GM19452 (cell line): Measurements from ENCODE around the gene YAF2.
"Not testable (repeated sequence)": the region's sequence is repeated elsewhere in the genome, so short reads cannot be mapped to it uniquely, and the experiment has no call there.

ENCODE experiments used
- ATAC-seq: cut with Tn5 transposase; IDR thresholded peaks from one replicate; pipeline ENCODE4 v1.9.1; 2021; ENCODE audit not compliant: unreplicated experiment

Gene YAF2

DNA sequence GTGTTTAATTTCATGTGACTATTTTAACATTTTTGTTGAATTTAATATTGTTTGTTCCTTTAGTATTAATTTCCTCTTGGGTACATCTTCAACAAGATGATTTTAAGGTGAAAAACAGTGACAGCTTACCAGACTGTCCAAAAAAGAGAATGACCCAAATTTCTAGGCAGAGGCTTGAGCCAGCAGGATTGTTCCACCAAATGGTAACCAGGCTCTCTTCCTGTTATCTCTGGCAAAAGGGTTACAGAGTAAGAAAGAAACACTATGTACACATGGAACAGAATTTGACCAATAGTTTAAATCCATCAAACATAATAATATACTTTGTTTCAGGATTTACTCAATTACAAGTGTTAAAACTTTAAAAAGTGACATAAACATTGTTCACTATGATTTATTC, 39.0 kb downstream of the YAF2 start:
- no peak for ATAC-seq

DNA sequence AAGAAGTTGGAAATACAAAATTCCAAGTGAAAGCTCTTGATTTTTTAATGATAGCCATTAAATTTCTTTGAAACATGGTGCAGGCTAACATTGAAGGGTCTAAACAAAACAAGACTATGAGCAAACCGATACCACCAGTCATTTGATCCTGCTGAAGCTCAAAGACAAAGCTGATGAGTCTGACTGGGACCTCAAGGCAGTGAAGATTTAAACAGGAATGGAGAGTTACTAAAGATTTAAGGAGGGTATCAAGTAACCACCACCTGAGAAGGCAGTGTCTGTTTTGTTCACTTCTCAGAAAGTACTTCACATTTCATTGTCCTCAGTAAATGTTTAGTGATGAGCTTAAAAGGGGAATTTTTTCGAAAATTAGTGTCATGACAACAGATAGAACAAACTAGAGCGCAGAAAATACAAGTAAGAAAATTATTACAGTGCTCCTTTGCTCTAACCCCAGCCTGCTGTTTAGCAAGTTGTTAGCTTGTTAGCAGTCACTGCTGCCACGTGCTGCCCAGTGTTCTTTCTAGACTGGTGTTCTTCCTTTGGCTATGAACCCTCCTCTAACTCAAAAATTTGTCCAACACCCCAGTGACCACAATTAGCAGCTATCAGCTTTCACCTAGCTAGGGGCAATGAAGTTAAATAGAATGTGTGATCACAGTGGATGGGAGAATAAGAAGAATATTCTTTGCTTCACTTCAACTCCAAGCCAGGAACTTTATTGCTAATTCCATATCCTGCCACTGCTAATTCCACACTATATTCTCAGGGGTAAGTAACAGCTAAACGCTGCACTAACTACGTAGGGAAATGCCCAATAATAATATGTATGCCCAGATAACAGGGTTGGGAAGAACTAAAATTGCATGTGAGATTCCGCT, 41.1 kb downstream of the YAF2 start:
- ATAC-seq, result no peak

DNA sequence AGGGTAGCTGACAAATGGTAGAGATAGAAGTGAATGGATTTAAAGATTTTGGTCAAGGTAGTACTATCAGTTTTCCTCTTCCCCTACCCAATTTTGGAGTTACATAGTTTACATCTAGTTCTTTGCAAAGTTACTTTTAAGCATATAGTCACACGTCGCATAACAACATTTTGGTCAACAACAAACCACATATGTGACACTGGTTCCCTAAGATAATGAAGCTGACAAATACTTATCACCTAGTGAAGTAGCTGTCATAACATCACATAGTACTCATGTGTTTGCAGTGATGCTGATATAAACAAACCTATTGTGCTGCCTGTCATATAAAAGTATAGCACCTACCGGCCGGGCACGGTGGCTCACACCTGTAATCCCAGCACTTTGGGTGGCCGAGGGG, 45.4 kb downstream of the YAF2 start:
- ATAC-seq, result no peak

DNA sequence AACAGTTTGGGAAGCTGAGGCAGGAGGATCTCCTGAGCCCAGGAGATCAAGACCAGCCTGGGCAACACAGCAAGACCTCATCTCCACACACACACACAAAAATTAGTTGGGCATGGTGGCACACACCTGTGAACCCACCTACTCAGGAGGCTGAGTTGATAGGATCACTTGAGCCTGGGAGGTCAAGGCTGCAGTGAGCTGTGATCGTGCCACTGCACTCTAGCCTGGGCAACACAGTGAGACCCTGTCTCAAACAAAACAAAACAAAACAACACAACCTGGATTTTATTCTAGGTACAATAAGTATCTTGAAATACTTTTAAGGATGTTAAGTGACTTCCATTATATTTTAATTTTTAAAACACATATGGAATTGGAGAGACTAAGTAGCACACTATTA, 45.8 kb downstream of the YAF2 start:
- ATAC-seq, result no peak

DNA sequence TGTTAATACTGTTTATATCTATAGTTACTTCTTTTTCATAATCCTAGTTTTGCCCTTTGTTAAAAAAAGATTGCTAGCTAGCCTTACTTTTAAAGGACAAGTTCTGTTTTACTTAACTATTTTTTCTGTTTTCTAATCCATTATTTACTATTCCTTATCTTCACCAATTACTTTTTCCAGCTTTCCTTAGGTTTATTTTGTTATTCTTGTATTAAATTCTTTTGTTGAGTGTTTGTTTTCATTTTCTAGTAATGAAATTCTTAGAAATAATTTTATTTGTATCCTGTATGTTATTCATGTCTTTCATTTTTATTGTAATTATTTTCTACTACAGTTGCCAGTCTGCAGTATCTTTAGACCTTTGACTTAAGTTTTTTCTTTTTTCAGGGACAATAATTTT, 47.7 kb downstream of the YAF2 start:
- ATAC-seq, result no peak

DNA sequence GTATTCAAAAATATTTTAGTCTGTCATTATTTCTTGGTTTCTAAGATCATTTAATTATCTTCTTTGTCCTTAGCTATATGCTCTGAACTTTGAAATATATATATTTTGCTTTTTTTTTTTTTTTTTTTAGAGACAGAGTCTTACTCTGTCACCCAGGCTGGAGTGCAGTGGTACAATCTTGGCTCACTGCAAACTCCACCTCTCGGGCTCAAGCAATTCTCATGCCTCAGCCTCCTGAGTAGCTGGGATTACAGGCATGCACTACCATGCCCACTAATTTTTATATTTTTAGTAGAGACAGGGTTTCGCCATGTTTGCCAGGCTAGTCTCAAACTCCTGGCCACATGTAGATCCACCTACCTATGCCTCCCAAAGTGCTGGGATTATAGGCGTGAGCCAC, 49.8 kb downstream of the YAF2 start:
- ATAC-seq, result not testable (repeated sequence)

DNA sequence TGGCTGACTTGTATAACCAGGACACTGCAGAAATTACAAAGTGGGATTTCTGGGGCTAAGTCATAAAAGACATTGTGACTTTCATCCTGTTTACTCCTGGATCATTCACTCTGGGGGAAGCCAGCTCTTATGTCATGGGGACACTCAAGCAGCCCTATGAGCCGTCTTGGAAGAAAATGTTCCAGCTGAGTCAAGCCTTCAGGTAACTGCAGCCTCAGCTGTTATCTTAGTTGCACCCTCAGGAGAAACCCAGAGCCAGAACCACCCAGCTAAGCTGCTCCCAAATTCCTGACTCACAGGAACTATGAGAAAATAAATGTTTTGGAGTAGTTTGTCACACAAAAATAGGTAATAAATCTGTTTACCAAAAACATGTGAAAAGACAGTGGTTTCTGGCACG, 50.2 kb downstream of the YAF2 start:
- ATAC-seq, result no peak

DNA sequence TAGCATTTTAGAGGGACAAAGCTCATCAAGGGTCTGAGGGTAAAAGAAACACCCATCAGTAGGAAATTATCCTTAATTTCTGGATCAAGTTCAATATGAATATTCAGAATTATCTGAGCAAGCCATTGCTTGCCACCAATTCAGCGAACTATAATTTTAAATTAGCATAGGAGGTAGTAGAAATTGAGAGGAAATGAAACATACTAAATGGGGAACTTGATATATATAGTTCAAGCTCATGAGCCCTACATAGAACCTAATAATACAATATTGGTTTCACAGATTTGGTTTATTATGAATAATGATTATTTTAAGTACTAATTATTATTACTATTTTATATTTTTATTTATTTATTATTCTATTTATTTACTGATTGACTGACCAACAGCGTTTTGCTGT, 51.3 kb downstream of the YAF2 start:
- no peak for ATAC-seq

DNA sequence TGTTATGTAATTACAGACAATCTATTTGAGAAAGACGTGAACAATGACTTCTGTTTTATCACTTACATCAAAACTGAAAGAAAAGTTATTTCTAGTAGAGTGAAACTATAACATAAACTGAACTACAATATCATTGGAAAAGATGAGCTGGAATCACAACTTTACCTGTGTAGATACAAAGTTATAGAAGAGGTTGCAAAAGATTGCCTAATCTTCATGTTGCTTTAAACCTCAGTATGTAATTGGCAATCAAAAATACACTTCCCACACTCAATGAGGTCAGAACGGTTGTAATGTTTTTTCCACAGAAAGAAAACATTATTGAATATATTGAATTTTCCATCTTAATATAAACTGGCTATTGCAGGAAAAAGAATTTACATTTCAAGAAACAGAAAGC, 55.7 kb downstream of the YAF2 start:
- no peak for ATAC-seq

DNA sequence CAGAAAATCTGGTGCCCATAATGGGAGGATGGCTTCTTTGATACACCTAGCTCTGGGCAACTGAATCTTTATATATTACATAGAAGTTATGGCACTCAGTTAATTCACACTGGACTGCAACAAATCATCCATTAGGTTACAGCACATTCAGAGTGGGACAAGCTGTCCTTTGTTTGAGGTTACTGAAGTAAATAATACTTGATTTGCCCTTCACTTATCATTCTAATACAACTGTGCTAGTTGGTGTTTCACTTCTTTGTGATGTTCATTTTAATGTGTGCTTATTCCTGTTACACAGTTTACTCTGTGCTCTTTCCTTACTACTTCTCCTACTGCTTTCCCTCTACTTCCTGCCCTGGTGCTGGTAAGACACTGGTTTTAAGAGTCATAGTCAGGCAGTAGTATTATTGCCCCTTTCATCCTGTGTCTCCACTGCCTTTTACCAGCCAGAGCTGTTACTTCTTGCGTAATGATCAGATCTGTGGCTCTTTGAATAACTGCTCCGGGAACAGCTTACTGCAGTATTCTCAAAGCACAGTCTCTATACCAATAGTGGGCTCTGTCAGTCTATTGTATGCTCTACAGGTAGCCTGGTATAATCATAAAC, 57.0 kb downstream of the YAF2 start:
- ATAC-seq, result no peak

DNA sequence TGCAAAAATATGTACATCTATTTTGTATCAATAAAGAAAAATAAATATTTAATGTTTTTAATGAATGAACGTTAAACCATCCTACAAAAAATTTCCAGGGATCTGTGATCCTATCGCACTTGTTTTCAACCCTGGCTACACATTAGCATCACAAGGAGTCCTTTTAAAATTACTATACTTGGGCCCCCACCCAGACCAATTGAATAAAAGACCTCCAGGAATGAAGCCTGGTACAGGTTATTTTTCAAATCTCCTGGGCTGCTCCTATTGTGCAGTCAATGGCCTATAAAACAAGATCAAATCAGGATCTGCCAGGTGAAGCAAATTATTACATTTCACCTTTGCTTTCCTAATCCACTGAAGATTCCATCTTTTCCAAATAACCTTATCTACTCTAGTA, 59.9 kb downstream of the YAF2 start:
- no peak for ATAC-seq

DNA sequence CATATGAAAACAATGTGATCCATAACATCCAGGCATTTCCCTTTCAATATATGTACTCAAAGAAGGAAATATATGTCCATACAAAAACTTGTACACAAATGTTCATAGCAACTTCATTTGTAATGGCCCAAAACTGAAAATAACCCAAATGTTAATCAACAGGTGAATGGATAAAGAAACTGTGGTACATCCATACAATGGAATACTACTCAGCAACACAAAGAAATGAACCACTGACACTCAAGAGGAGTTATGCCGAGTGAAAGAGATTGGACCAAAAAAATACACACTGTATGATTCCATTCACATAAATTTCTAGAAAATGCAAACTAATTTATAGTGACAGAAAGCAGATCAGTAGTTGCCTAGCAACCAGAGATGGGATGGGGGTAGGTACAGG, 63.1 kb downstream of the YAF2 start:
- no peak for ATAC-seq

DNA sequence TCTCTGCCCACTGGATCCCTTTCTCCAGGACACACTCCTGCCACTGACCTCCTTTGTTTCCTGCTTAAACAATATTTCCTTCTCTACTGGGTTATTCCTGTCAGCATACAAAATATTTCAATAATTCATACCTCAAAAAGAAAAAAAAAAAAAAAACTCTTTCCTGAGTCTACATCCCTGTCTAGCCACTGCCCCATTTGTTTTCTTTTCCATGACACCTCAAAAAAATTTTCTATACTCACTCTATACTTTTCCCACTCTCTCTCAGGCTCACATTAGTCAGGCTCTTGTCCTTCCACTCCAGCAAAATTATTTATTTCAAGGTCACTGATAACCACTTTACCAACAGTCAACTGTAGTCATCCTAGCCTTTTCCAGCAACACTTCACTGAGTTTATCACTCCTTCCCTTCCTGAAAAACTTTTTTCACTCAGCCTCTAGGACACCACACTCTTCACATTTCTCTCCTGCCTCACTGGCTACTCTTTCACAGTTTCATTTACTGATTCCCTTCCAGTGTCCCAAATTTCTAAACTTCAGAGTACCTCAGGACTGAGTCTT, 64.0 kb downstream of the YAF2 start:
- ATAC-seq, result no peak

DNA sequence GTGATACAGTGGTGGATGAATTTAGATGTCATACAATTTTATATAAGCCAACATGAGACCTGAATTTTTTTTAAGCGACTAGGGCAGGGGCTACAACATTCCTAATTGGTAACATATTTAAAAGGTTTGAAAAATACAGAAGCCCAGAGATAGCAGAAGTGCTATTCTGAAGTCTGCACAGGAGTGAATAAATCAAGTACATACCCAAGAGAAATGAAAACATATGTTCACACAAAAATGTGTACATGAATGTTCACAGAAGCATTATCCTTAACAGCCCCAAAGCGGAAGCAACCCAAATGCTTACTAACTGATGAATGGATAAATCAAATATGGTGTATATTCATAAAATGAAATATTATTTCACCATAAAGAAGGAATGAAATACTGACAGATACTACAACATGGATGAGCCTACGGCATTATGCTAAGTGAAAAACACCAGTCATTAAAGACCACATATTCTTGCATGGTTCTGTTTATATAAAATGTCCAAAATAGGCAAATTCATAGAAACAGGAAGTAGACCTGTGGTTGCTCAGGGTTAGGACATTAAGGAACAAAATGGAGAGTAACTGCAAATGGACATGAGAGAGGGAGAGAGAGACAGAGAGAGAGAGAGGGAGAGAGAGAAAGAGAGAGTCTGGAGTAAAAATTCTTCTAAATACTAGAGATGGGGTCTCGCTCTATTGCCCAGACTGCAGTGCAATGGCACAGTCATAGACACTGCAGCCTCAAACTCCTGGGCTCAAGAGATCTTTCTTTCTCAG, 65.4 kb downstream of the YAF2 start:
- no peak for ATAC-seq

DNA sequence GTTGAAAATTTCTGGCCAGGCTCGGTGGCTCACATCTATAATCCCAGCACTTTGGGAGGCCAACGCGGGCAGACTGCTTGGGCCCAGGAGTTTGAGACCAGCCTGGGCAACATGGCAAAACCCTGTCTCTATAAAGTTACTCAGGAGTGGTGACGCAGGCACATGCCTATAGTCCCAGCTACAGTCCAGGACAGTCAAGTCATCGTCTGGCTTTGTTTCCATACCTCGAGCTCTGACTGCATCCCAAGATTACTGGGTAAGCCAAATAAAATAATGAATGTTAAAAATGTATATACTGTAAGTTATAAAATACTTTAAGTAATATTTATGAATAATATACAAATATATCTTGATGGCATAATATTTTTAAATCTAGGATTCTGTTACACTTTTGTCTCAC, 70.3 kb downstream of the YAF2 start:
- ATAC-seq, result no peak

DNA sequence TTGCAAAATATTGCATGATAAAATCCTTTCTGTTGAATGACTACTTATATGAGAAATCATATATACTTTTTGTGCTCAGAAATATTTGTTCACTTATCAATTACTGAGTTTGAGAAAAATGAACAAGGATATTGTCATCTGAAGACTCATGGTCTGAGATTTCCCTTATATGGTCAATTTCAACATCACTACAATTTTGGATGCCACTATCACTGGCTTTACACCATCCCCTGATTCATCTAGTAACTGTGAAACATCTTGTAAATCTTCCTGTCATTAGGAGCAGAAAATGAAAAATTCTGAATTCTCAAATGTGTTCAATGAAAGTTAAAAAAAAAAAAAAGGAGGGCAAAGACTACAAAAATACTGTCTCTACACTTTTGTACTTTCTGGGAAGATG, 71.5 kb downstream of the YAF2 start:
- ATAC-seq, result no peak

DNA sequence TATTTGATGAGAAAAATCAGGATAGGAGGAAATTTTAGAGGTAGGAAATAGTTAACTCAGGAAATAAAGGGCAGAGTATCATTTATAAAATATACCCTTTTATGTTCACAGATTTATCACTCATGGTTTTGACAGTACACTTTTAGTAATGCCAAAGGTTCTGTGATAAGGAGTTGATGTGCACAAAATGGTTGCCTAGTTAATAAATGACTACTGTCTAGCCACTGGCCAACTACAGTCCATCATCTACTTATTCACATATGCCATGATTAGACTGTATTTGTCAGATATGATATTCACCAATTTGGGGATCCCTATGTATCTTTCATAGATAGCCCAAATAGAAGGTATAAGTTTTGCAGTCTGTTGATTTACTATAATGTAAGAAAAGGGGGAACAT, 74.1 kb downstream of the YAF2 start:
- no peak for ATAC-seq

DNA sequence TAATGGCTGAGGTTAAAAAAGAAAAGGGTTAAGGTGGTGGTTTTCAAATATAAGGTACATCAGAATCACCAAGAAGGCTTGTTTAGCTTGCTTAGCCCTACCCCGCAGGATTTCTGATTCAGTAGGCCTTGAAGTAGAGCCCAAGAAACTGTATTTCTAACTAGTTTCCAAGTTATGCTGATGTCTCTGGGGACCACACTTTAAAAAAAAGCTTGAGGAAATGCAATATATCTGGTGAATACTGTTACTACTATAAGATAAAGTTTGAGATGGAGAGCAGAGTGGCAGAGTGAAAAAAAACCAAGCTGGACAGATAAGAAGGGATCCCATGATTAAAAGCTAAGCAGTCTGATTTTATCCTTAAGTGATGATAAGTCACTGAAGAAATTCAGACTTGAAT, 75.1 kb downstream of the YAF2 start:
- no peak for ATAC-seq

DNA sequence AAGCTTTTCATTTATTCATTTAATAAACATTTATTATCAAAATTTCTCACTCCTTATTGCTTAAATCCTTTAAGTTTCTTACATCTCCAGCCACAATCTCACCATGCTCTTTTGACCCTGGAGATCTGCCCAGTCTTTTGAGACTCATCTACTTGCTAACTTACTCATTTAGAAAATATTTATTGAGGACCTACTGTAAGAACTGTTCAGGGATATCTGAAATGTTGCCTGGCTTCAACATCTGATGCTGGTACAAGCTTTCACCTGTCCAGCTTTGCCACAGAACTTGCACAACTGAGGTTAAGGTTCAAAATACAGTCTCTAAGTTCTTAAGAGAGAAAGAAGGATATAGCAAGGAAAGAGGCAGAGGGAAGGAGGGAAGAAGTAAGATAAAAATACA, 75.9 kb downstream of the YAF2 start:
- ATAC-seq, result no peak

DNA sequence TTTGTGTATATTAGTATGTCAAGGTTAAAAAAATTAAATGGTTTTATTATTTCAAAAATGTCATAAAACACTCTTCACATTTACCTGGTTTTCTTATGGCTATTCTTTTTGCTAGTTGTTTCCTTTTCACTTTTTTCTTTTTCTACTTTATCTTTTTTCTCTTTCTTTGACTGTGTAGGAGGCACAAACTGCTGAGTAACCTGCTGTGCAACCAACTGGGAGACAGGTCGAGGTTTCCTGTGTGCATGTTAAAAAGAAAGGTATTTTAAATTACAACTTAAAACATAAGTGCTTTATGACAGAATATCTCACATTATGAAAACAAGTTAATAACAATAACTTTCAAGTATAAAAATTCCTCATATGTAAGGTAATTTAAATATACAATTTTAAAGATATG, 76.5 kb downstream of the YAF2 start:
- ATAC-seq, result no peak

DNA sequence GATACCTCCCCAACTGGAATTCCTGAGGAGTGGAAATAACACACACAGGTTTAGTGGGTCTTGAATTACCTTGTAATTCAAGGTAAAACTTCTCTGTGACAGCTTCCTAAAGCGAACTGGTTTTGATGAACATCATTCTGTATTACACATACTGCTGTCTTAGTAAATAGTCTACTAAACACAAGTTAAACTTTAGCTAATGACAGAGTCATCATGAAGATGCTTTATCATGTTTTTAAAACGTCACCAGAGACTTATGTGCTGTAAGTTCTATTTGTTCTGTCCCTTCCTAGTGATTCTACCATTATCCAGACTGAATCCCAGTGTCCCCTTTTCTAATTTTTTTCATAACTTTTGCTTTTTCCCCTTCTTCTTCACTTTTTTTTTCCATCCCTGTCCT, 81.8 kb downstream of the YAF2 start:
- ATAC-seq, result no peak
